Keratinocyte (primary cell): ENCODE measurements around the gene YY1. TPM values are rescaled to one million over a fixed set of nuclear protein-coding genes. Genes with fewer than 3 reads are reported as not detected.
"Not testable (repeated sequence)": the region's sequence is repeated elsewhere in the genome, so short reads cannot be mapped to it uniquely, and the experiment has no call there.

ENCODE experiments used
- DNase-seq: peaks from one replicate; pipeline ENCODE4 v3.0.0-alpha.2; 2011; ENCODE audit warnings: low read depth, missing footprints, low spot score
- FAIRE-seq: peaks from 2 replicates; lab custom pipeline; 2011; peaks lifted over from hg19 to GRCh38; lab: Jason Lieb, UNC
- H2AFZ ChIP-seq: 2 replicates; pipeline ENCODE4 v1.6.0; 2012; ENCODE audit warnings: low read length, control low read depth, inconsistent platforms; ENCODE audit not compliant: control insufficient read depth
- H3K27ac ChIP-seq: 2 replicates; pipeline ENCODE4 v1.5.1; 2011; ENCODE audit warnings: low read length; ENCODE audit not compliant: control insufficient read depth, insufficient read depth
- H3K27me3 ChIP-seq: 3 replicates; pipeline ENCODE4 v1.6.0; 2011; ENCODE audit warnings: low read length; ENCODE audit not compliant: control insufficient read depth, insufficient read depth; ENCODE audit errors: extremely low read depth
- H3K36me3 ChIP-seq, 2 experiments: 2 replicates in 1 of 2; 3 replicates in 1 of 2; pipeline ENCODE4 v1.5.1; 2011; ENCODE audit warnings: low read length in 2 of 2, mild to moderate bottlenecking in 1 of 2; ENCODE audit not compliant: control insufficient read depth in 2 of 2, insufficient read depth in 2 of 2; ENCODE audit errors: extremely low read depth in 1 of 2
- H3K4me1 ChIP-seq: 3 replicates; pipeline ENCODE4 v1.5.1; 2011; ENCODE audit warnings: low read length; ENCODE audit not compliant: control insufficient read depth, insufficient read depth; ENCODE audit errors: extremely low read depth
- H3K4me2 ChIP-seq: 3 replicates; pipeline ENCODE4 v1.6.0; 2011; ENCODE audit warnings: low read depth, low read length; ENCODE audit not compliant: control insufficient read depth, insufficient read depth; ENCODE audit errors: extremely low read depth
- H3K4me3 ChIP-seq, 3 experiments: fragments of 200-600 bp in 1 of 3; sonication (generic) in 1 of 3; 2 replicates in 2 of 3; 3 replicates in 1 of 3; pipeline ENCODE4 v1.5.1; 2011 to 2016; ENCODE audit warnings: low read length in 3 of 3, mild to moderate bottlenecking in 3 of 3, control low read depth in 2 of 3, inconsistent platforms in 1 of 3, low read depth in 1 of 3, mixed read lengths in 1 of 3, mixed run types in 1 of 3, moderate library complexity in 1 of 3; ENCODE audit not compliant: control insufficient read depth in 2 of 3, insufficient read depth in 2 of 3; ENCODE audit errors: extremely low read depth in 1 of 3
- H3K79me2 ChIP-seq: 2 replicates; pipeline ENCODE4 v1.6.0; 2012; ENCODE audit warnings: low read length; ENCODE audit not compliant: control insufficient read depth, insufficient read depth
- H3K9ac ChIP-seq: 3 replicates; pipeline ENCODE4 v1.6.0; 2011; ENCODE audit warnings: low read length; ENCODE audit not compliant: control insufficient read depth, insufficient read depth; ENCODE audit errors: extremely low read depth
- H3K9me1 ChIP-seq: 3 replicates; pipeline ENCODE4 v1.6.0; 2011; ENCODE audit warnings: low read length; ENCODE audit not compliant: control insufficient read depth, insufficient read depth; ENCODE audit errors: extremely low read depth
- H3K9me3 ChIP-seq: 2 replicates; pipeline ENCODE4 v1.5.1; 2012; ENCODE audit warnings: low read depth, low read length; ENCODE audit not compliant: control insufficient read depth
- H4K20me1 ChIP-seq: 3 replicates; pipeline ENCODE4 v1.6.0; 2011; ENCODE audit warnings: low read length; ENCODE audit not compliant: control insufficient read depth, insufficient read depth; ENCODE audit errors: extremely low read depth
- EZH2 ChIP-seq: IDR thresholded peaks from one replicate; pipeline ENCODE4 v1.6.1; 2012; ENCODE audit warnings: inconsistent platforms, mild to moderate bottlenecking, low read length, moderate library complexity
- dilution Hi-C: fragments of 300-500 bp; cut with MboI; formaldehyde crosslinking; loops from one replicate; pipeline ENCODE4 v1.7.0; 2020; ENCODE audit warnings: low sequenced_read_pairs; ENCODE audit not compliant: extremely low pct_ligation_motif_present
- polyA plus RNA-seq, 5 experiments: library from polyadenylated mRNA; depleted of rRNA in 3 of 5; stranded (reverse) in 3 of 5; stranded (forward) in 1 of 5; unstranded in 1 of 5; fragments of >200 nt; gene quantifications; 1 replicate in 1 of 5; 2 replicates in 3 of 5; 3 replicates in 1 of 5; pipeline versions ENCODE4 v1.2.1 to v1.2.3, GENCODE V29; 2011 to 2012; ENCODE audit warnings: missing spikeins in 2 of 5, low read depth in 1 of 5, low replicate concordance in 1 of 5
- TF ChIP-seq, protein P1 (sequence below), 3 experiments: IDR thresholded peaks in 1 of 3; conservative IDR thresholded peaks in 1 of 3; optimal IDR thresholded peaks in 1 of 3; 2 replicates in 2 of 3; 3 replicates in 1 of 3; pipeline versions ENCODE3 to v1.5.1; 2011; ENCODE audit warnings: low read length in 3 of 3, mild to moderate bottlenecking in 3 of 3, moderate library complexity in 2 of 3, control low read depth in 1 of 3, inconsistent platforms in 1 of 3; ENCODE audit not compliant: insufficient read depth in 2 of 3; ENCODE audit errors: extremely low read depth in 1 of 3

The YY1 gene
- polyA plus RNA-seq, 1 donor (not counting 4 experiments of a cell fraction or from before 2014, with no cell fraction given), result 65.6 TPM

DNA sequence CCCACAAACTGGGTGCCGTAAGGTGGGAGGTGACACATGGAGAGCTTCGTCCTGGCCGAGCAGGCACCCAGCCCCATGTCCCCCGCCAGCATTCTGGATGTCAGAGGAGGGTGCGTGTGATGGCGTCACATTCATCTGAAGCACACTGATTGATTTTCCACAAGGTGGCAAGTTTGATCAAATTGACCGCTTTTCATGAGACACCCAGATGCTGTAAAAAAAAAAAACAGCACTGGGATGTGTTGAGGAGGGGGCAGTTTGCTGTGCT lies 43.1 kb downstream of the YY1 start:
- Histone ChIP-seq H2AFZ (no peak overlapping the region), H3K9me3 (no peaks in the 10 kb centered on the region), H3K4me2 (no peak overlapping the region), H3K9ac (no peak overlapping the region), H3K36me3 (peaks cover 2 to 8% of the 10 kb centered on the region in 2 experiments), H3K27me3 (no peaks in the 10 kb centered on the region), H3K27ac (no peak overlapping the region), H3K4me1 (peaks cover 30% of the 10 kb centered on the region), H3K9me1 (peaks cover 6% of the 10 kb centered on the region), H3K4me3 (no peak overlapping the region), H4K20me1 (peaks cover 8% of the 10 kb centered on the region), H3K79me2 (peaks cover 30% of the 10 kb centered on the region)
- DNase-seq, result no peak
- no peak for TF ChIP-seq EZH2
- TF ChIP-seq, protein P1, sequence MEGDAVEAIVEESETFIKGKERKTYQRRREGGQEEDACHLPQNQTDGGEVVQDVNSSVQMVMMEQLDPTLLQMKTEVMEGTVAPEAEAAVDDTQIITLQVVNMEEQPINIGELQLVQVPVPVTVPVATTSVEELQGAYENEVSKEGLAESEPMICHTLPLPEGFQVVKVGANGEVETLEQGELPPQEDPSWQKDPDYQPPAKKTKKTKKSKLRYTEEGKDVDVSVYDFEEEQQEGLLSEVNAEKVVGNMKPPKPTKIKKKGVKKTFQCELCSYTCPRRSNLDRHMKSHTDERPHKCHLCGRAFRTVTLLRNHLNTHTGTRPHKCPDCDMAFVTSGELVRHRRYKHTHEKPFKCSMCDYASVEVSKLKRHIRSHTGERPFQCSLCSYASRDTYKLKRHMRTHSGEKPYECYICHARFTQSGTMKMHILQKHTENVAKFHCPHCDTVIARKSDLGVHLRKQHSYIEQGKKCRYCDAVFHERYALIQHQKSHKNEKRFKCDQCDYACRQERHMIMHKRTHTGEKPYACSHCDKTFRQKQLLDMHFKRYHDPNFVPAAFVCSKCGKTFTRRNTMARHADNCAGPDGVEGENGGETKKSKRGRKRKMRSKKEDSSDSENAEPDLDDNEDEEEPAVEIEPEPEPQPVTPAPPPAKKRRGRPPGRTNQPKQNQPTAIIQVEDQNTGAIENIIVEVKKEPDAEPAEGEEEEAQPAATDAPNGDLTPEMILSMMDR (optimal IDR thresholded peaks at IDR 0.05 in 1 of 3, IDR thresholded peaks at IDR 0.05 in 1 of 3, conservative IDR thresholded peaks at IDR 0.05 in 1 of 3; ENCODE audit: extremely low read depth in 1 of 3, insufficient read depth in 2 of 3, low read length in 3 of 3), result no peak
- dilution Hi-C loops, result no loop called here
- no peak for FAIRE-seq

DNA sequence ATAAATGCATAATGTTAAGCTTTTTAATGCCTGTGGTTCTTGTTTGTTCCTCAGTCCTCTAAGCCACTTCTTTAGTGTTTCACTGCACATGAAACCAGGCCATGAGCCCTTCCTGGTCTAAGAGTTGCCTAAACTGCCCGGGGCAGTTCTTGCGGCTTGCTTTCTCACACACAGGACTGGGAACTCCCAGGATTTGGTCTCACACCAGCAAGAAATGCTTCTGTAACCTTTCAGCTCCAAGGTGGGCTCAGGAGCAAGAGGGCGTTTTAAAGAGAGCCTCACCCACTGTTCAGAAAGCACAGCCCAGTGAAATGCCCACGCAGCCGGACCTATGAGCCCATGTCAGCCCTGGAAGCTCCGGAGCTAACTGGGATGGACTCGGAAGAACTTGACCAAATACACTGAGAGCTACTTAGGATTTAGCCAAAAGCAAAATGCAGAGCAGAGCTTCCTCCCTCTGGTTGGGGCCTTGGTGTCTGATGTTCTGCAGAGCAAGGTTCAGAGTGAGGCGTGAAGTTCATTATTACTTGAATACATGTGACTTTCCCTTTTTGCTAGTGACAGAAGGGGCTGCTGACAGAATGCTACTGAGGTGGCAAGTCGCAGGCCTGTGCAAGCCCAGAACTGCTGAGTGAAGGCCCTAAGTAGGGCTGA lies 43.9 kb downstream of the YY1 start:
- Histone ChIP-seq H3K79me2 (peaks cover 24% of the 10 kb centered on the region), H3K9ac (no peak overlapping the region), H4K20me1 (peaks cover 8% of the 10 kb centered on the region), H3K4me3 (no peak overlapping the region), H3K9me1 (peaks cover 6% of the 10 kb centered on the region), H3K9me3 (no peaks in the 10 kb centered on the region), H3K27ac (peak overlapping the region; percentile 5), H3K4me1 (peaks cover 30% of the 10 kb centered on the region), H3K36me3 (peaks cover 2% of the 10 kb centered on the region in 2 experiments), H2AFZ (no peak overlapping the region), H3K4me2 (no peak overlapping the region), H3K27me3 (no peaks in the 10 kb centered on the region)
- no peak for FAIRE-seq
- dilution Hi-C loops, result no loop called here
- no peak for DNase-seq
- TF ChIP-seq, protein P1 (optimal IDR thresholded peaks at IDR 0.05 in 1 of 3, IDR thresholded peaks at IDR 0.05 in 1 of 3, conservative IDR thresholded peaks at IDR 0.05 in 1 of 3; ENCODE audit: extremely low read depth in 1 of 3, insufficient read depth in 2 of 3, low read length in 3 of 3), result no peak
- no peak for TF ChIP-seq EZH2

DNA sequence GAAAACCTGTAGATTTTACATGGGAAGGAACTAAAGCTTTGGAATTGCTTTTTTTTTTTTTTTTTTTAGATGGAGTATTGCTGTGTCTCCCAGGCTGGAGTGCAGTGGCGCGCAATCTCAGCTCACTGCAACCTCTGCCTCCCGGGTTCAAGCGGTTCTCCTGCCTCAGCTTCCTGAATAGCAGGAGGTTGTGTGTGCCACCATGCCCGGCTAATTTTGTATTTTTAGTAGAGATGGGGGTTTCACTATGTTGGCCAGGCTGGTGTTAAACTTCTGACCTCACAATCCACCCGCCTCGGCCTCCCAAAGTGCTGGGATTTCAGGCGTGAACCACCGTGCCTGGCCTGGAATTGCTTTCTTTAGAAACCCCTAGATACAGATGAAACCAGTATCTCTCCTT lies 44.5 kb downstream of the YY1 start:
- H3K9me3 ChIP-seq, H2AFZ ChIP-seq, DNase-seq, H3K36me3 ChIP-seq, H4K20me1 ChIP-seq, H3K9me1 ChIP-seq, H3K9ac ChIP-seq, dilution Hi-C loops, H3K4me3 ChIP-seq, H3K27ac ChIP-seq, FAIRE-seq, H3K27me3 ChIP-seq, H3K4me2 ChIP-seq: not testable (repeated sequence)
- Histone ChIP-seq H3K79me2 (peaks cover 21% of the 10 kb centered on the region), H3K4me1 (peaks cover 30% of the 10 kb centered on the region)
